Left lung (tissue), 10 donors: ENCODE measurements around the gene SCD. TPM values are rescaled to one million over a fixed set of nuclear protein-coding genes. Genes with fewer than 3 reads are reported as not detected.

Experiments
- ATAC-seq: fragments of 200-7000 bp; cut with Tn5 transposase; one replicate; pipeline ENCODE4 v1.9.1; 2020; ENCODE audit warnings: moderate library complexity
- DNase-seq, 4 donors: peaks; one replicate each; pipeline ENCODE4 v3.0.0-alpha.2; 2013 to 2020
- H3K27ac ChIP-seq, 2 donors: fragments of 200-600 bp; sonication (generic) in 1 of 2; one replicate each; pipeline versions ENCODE4 v1.5.0 to v1.8.0; 2020 to 2021
- H3K27me3 ChIP-seq, 2 donors: fragments of 200-600 bp; sonication (generic) in 1 of 2; one replicate each; pipeline versions ENCODE4 v1.5.0 to v1.8.0; 2020 to 2021
- H3K36me3 ChIP-seq, 2 donors: fragments of 200-600 bp; sonication (generic) in 1 of 2; one replicate each; pipeline versions ENCODE4 v1.5.0 to v1.8.0; 2020 to 2021
- H3K4me1 ChIP-seq, 2 donors: fragments of 200-600 bp; one replicate each; pipeline ENCODE4 v1.8.0; 2021
- H3K4me3 ChIP-seq, 2 donors: fragments of 200-600 bp; sonication (generic) in 1 of 2; one replicate each; pipeline versions ENCODE4 v1.5.0 to v1.8.0; 2020 to 2021; ENCODE audit warnings: mild to moderate bottlenecking in 1 of 2
- H3K9me3 ChIP-seq, 2 donors: fragments of 200-600 bp; sonication (generic) in 1 of 2; one replicate each; pipeline versions ENCODE4 v1.5.0 to v1.8.0; 2020 to 2021
- intact Hi-C, 2 donors: fragments of 100-400 bp; cut with DNase I; formaldehyde crosslinking; loops; one replicate each; pipeline versions ENCODE4 v1.11.2 to v1.14.2; 2022
- polyA plus RNA-seq, 6 donors: library from polyadenylated mRNA; unstranded; fragments of 120-200 nt; gene quantifications; one replicate each; pipeline ENCODE4 v1.2.1, GENCODE V29; 2013; ENCODE audit not compliant: insufficient read length in 6 of 6
- total RNA-seq, 2 donors: library from RNA; stranded (reverse); fragmentation: NEBNext Ultra II Directional; extraction: Animal tissue kit (Norgen Biotek cat#: 25700); gene quantifications; one replicate each; pipeline ENCODE4 v1.2.1, GENCODE V29; 2021
- TF ChIP-seq, protein P1 (sequence below), 2 donors: fragments of 200-600 bp; sonication (generic) in 1 of 2; IDR thresholded peaks; one replicate each; pipeline versions ENCODE4 v1.5.0 to v1.8.0; 2021; ENCODE audit warnings: antibody characterized with exemption in 2 of 2
- donor health status: DM: no; HTN: yes; CAD: no.
- donor health status: DM: no; HTN: no; CAD: no.

The SCD gene
- total and polyA plus RNA-seq, 8 donors, result 17.3 to 529 (median 30.2) TPM

DNA sequence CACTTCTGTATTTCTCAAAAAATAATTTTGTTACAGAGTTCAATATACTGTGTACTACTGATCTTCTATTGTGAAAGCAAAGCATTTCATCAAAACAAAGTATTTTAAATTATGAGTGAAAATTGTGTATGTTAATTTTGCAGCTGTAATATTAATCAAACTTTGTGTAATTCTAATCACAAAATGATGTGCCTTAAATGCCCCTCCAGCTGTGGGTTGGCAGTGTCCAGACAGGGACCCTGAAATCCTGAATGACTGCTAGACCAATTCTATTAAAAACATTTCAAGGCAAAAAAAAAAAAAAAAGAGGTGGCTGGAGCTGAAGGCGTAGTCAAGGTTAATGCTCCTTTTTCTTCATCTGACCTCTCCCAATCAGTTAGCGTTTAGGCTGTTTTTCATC, 36.2 kb downstream of the SCD start:
- Histone ChIP-seq H3K4me1 (peaks cover 0 to 7% of the 10 kb centered on the region in 2 donors), H3K36me3 (peaks cover 0 to 15% of the 10 kb centered on the region in 2 donors), H3K4me3 (no peak overlapping the region), H3K27ac (no peak overlapping the region), H3K9me3 (no peaks in the 10 kb centered on the region), H3K27me3 (no peaks in the 10 kb centered on the region)
- intact Hi-C loops, result no loop called here
- DNase-seq (peak in 2 of 4 donors; percentile 79 to 84), ATAC-seq (no peak)
- TF ChIP-seq, protein P1, sequence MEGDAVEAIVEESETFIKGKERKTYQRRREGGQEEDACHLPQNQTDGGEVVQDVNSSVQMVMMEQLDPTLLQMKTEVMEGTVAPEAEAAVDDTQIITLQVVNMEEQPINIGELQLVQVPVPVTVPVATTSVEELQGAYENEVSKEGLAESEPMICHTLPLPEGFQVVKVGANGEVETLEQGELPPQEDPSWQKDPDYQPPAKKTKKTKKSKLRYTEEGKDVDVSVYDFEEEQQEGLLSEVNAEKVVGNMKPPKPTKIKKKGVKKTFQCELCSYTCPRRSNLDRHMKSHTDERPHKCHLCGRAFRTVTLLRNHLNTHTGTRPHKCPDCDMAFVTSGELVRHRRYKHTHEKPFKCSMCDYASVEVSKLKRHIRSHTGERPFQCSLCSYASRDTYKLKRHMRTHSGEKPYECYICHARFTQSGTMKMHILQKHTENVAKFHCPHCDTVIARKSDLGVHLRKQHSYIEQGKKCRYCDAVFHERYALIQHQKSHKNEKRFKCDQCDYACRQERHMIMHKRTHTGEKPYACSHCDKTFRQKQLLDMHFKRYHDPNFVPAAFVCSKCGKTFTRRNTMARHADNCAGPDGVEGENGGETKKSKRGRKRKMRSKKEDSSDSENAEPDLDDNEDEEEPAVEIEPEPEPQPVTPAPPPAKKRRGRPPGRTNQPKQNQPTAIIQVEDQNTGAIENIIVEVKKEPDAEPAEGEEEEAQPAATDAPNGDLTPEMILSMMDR (IDR thresholded peaks at IDR 0.05), result no peak

DNA sequence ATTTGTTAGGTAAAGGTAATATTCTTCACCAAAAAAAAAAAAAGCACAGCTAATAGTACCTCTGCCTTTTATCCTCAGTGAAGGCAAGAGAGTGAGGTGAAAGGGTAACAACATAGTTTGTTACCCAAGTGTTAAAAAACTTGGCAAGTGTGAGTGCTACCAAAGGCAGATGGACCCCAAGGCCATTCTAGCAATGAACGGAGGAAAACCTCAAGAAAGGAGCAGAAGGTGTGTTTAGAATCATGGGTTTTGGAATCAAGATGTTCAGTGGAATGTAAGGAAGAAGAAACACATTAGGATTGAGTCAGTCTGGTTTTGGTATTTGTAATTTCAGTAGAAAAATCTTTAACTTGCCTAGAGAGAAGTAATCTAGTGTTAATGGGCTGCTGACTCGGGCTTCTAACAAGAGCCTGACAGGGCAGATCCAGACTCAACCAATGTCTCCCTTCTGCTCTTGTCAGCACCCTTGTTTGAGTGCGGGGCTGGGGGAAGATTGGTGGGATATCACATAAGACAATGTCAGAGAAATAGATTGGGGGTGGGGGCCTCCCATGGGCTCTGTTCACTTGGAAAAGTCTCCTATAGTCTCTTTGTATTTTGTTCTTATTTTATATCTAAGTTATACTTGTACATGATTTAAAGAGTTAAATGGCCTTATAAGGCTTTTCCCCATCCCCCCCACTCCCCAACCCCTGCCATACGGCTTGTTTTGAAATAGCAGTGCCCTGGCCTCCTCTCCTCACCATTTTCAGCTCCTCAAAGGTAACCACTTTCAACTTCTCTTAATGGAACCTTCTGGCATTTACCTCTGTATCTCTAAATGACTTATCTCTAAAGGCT, 44.4 kb downstream of the SCD start:
- Histone ChIP-seq H3K36me3 (no peaks in the 10 kb centered on the region), H3K27me3 (no peaks in the 10 kb centered on the region), H3K4me3 (no peak overlapping the region), H3K27ac (no peak overlapping the region), H3K4me1 (peaks cover 0 to 3% of the 10 kb centered on the region in 2 donors), H3K9me3 (no peaks in the 10 kb centered on the region)
- TF ChIP-seq, protein P1 (IDR thresholded peaks at IDR 0.05), result no peak
- ATAC-seq, result no peak
- intact Hi-C loops, result no loop called here
- DNase-seq, result no peak

DNA sequence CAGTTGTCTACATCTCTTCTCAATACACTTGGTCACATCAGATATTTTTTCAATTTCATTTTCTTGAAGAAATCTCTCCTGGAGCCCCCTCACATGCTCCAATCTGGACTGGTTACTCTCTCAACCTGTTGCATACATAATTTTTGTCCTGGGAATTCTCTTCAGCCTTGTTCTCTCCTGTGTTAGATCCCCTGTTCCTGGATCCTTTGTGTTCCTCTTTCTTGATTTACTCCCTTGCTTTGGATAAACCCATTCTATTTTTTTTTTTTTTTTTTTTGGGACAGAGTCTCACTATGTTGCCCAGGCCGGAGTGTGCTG, 45.6 kb downstream of the SCD start:
- H3K27ac ChIP-seq, result no peak overlapping the region
- intact Hi-C loops, result no loop called here
- ATAC-seq, result no peak

DNA sequence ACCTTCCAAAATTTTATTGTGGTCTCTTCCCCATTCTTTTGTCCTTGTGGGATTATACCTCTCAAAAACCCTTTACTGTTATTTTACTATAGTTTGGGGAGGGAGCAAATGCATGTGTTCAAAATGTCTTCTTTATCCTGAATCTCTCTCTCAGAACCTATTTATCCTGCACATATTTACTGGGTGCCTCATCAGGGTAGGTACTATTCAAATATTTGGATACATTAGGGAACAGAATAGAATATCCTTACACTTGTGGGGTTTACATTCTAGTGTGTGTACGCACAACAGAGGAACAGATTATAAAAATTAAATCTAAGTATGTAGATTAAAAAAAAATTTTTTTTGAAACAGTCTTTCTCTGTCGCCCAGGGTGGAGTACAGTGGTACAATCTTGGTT, 48.6 kb downstream of the SCD start:
- H3K27me3 ChIP-seq, result no peaks in the 10 kb centered on the region
- H3K4me3 ChIP-seq, result no peak overlapping the region
- ATAC-seq, result no peak
- H3K36me3 ChIP-seq, result no peaks in the 10 kb centered on the region
- no peak for DNase-seq
- TF ChIP-seq, protein P1 (IDR thresholded peaks at IDR 0.05), result no peak
- H3K4me1 ChIP-seq, result peaks cover 0 to 3% of the 10 kb centered on the region in 2 donors
- H3K9me3 ChIP-seq, result no peaks in the 10 kb centered on the region
- H3K27ac ChIP-seq, result no peak overlapping the region
- intact Hi-C loops, result no loop called here

More for the DNA sequence above, 45.6 kb downstream of the SCD start:
- TF ChIP-seq, protein P1 (IDR thresholded peaks at IDR 0.05), result no peak
- no peaks in the 10 kb centered on the region for H3K9me3 ChIP-seq
- no peaks in the 10 kb centered on the region for H3K36me3 ChIP-seq
- H3K4me1 ChIP-seq, result peaks cover 0 to 3% of the 10 kb centered on the region in 2 donors
- H3K27me3 ChIP-seq, result no peaks in the 10 kb centered on the region
- no peak for DNase-seq
- no peak overlapping the region for H3K4me3 ChIP-seq

DNA sequence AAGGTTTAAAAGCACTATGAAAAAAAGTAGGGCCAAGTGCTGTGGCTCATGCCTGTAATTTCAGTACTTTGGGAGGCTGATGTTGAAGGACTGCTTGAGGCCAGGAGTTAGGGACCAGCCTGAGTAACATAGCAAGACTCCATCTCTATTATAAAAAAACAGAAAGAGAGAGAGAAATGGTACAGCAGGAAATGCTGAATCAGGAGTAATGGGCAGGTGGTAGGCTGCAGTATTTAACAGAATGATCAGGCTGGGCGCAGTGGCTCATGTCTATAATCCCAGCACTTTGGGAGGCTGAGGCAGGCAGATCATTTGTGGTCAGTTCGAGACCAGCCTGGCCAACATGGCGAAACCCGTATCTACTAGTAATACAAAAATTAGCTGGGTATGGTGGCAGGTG, 49.6 kb downstream of the SCD start:
- Histone ChIP-seq H3K4me3 (no peak overlapping the region), H3K36me3 (no peaks in the 10 kb centered on the region), H3K9me3 (no peaks in the 10 kb centered on the region), H3K27ac (no peak overlapping the region), H3K27me3 (no peaks in the 10 kb centered on the region), H3K4me1 (peaks cover 0 to 3% of the 10 kb centered on the region in 2 donors)
- no peak for DNase-seq
- intact Hi-C loops, result no loop called here
- TF ChIP-seq, protein P1 (IDR thresholded peaks at IDR 0.05), result no peak
- ATAC-seq, result no peak
